Coronary artery (tissue), 2 donors: ENCODE data around the gene CFI.

ENCODE experiments used
- DNase-seq: peaks from one replicate; pipeline ENCODE4 v3.0.0-alpha.2; 2017; ENCODE audit warnings: low spot score
- H3K27ac ChIP-seq, 2 donors: fragments of 200-600 bp; sonication (generic); one replicate each; pipeline ENCODE4 v1.5.1; 2016 to 2019
- H3K4me3 ChIP-seq: fragments of 200-600 bp; sonication (generic); 2 replicates; pipeline ENCODE4 v1.5.1; 2016; ENCODE audit warnings: mild to moderate bottlenecking, moderate library complexity
- CTCF ChIP-seq: fragments of 200-600 bp; sonication (generic); IDR thresholded peaks from one replicate; pipeline ENCODE4 v1.5.1; 2019; ENCODE audit warnings: antibody characterized with exemption

Gene CFI

GRCh38 chr4:109735566-109736365 is 66.0 kb downstream of the CFI start:
- H3K27ac ChIP-seq, result no peak overlapping the region
- TF ChIP-seq CTCF, result no peak
- DNase-seq, result no peak
- no peak overlapping the region for H3K4me3 ChIP-seq

- H3K4me3 ChIP-seq, result no peak overlapping the region
- no peak for TF ChIP-seq CTCF
- no peak for DNase-seq
Observed at GRCh38 chr4:109733728-109734127, 68.1 kb downstream of the CFI start.

GRCh38 chr4:109730619-109731545 is 70.9 kb downstream of the CFI start:
- peak overlapping the region; percentile 94 for H3K4me3 ChIP-seq
- H3K27ac ChIP-seq, result peak overlapping the region; percentile 63 to 78
- no peak for TF ChIP-seq CTCF
- DNase-seq, result no peak

More at GRCh38 chr4:109733728-109734127, 68.1 kb downstream of the CFI start:
- H3K27ac ChIP-seq, result no peak overlapping the region

GRCh38 chr4:109729718-109730618 is 71.8 kb downstream of the CFI start, which contains the start of gene PLA2G12A:
Gene PLA2G12A (minus strand): TSS chr4:109730070. CDS start chr4:109729809, 261 bp downstream.
- peak; percentile 82 for DNase-seq
- no peak for TF ChIP-seq CTCF
- Histone ChIP-seq H3K4me3 (peak within 1 kb of the TSS; percentile 94), H3K27ac (peak within 1 kb of the TSS; percentile 63 to 78)

- no peak for DNase-seq
- TF ChIP-seq CTCF, result no peak
- Histone ChIP-seq H3K4me3 (peak overlapping the region; percentile 94), H3K27ac (peak overlapping the region; percentile 63 to 78)
Observed at GRCh38 chr4:109729117-109729717, 72.6 kb downstream of the CFI start.

- no peak for TF ChIP-seq CTCF
- DNase-seq, result no peak
- no peak overlapping the region for H3K27ac ChIP-seq
- H3K4me3 ChIP-seq, result no peak overlapping the region
Observed at GRCh38 chr4:109728385-109728784, 73.4 kb downstream of the CFI start.
